ENCODE measurements around the gene GJC2. TPM values are rescaled to one million over a fixed set of nuclear protein-coding genes. Genes with fewer than 3 reads are reported as not detected.

The GJC2 gene
- total and polyA plus RNA-seq, 2 donors from 2014 or later, result 0.73 to 6.0 TPM

DNA sequence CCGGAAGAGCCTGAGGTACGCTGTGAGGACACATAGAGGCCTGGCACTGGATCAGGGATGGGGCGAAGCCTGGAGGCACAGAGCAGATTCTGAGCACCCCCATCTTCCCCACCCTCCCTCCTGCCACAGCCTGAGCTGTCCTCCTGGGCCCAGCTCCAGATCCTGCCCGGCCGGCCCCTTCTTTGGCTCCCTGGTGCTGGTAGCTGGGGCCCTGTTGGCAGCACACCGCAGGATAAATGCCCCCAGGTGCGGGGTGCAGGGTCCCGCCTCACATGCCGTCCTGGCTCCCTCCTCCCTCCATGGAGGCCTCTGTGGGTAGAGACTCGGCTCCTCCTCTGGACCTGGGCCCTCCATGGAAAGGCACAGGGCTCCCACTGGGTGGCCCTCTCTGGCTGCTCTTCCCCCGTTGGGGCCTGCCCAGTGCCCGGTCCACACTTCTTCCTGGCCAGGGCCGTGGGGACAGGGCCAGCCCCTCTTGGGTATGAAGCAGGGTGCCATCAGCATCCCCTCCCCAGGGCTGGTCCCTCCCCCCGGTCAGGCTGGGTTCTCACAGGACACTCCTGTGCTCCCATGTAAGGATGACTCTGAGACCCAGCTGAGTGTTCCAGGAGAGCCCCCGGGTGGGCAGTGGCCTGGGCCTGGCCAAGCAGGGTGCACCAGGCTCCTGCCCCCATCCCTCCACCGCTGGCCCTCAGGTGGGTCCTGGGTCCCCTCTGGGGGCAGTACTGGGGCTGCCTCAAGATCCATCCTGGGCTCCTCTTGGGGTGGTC is 57.0 kb downstream of the GJC2 start:
- H3K9me3 ChIP-seq (ENCODE audit: control insufficient read depth in 2 of 3, insufficient read depth in 1 of 3, low read length in 3 of 3), result no peaks in the 10 kb centered on the region
- TF ChIP-seq, protein P1, sequence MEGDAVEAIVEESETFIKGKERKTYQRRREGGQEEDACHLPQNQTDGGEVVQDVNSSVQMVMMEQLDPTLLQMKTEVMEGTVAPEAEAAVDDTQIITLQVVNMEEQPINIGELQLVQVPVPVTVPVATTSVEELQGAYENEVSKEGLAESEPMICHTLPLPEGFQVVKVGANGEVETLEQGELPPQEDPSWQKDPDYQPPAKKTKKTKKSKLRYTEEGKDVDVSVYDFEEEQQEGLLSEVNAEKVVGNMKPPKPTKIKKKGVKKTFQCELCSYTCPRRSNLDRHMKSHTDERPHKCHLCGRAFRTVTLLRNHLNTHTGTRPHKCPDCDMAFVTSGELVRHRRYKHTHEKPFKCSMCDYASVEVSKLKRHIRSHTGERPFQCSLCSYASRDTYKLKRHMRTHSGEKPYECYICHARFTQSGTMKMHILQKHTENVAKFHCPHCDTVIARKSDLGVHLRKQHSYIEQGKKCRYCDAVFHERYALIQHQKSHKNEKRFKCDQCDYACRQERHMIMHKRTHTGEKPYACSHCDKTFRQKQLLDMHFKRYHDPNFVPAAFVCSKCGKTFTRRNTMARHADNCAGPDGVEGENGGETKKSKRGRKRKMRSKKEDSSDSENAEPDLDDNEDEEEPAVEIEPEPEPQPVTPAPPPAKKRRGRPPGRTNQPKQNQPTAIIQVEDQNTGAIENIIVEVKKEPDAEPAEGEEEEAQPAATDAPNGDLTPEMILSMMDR (IDR thresholded peaks at IDR 0.05; ENCODE audit: borderline replicate concordance, extremely low read depth, insufficient read depth), result no peak
- H3K36me3 ChIP-seq (ENCODE audit: control insufficient read depth in 2 of 3, insufficient read depth in 3 of 3, low read length in 3 of 3), result no peaks in the 10 kb centered on the region
- DNase-seq (peak in 2 of 5 donors; percentile 44 to 71), FAIRE-seq (no peak)
- intact Hi-C loops (cut with DNase I), result no loop called here
- peaks cover 0 to 3% (median 0%) of the 10 kb centered on the region in 3 donors for H3K4me1 ChIP-seq (ENCODE audit: control insufficient read depth in 2 of 3, insufficient read depth in 2 of 3, low read depth in 1 of 3, low read length in 3 of 3)
- no peaks in the 10 kb centered on the region for H3K27me3 ChIP-seq (ENCODE audit: control insufficient read depth, insufficient read depth, low read length)
- no peak overlapping the region for H3K9ac ChIP-seq (ENCODE audit: low read length in 3 of 3)
- H3K4me3 ChIP-seq (ENCODE audit: low read length in 3 of 3), result no peak overlapping the region
- H3K27ac ChIP-seq (ENCODE audit: low read depth in 2 of 2, low read length in 2 of 2), result no peak overlapping the region

DNA sequence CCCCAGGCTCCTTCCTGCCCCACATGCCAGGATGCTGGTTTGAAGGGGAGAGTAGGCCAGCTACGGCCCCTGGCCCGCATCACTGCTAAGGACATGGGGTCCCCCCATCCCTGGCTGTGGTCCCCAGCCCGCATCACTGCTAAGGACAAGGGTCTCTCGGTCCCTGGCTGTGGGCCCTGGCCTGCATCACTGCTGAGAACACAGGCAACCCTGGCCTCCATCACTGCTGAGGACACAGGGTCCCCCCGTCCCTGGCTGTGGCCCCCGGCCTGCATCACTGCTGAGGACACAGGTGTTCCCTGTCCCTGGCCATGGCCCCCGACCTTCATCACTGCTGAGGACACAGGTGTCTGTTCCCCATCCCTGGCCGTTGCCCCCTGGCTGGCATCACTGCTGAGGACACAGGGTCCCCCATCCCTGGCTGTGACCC is 57.7 kb downstream of the GJC2 start:
- intact Hi-C loops (cut with DNase I), result no loop called here
- TF ChIP-seq, protein P1 (IDR thresholded peaks at IDR 0.05; ENCODE audit: borderline replicate concordance, extremely low read depth, insufficient read depth), result no peak
- no peaks in the 10 kb centered on the region for H3K36me3 ChIP-seq (ENCODE audit: control insufficient read depth in 2 of 3, insufficient read depth in 3 of 3, low read length in 3 of 3)
- no peak overlapping the region for H3K4me3 ChIP-seq (ENCODE audit: low read length in 3 of 3)
- no peaks in the 10 kb centered on the region for H3K27me3 ChIP-seq (ENCODE audit: control insufficient read depth, insufficient read depth, low read length)
- peaks cover 0 to 4% (median 0%) of the 10 kb centered on the region in 3 donors for H3K4me1 ChIP-seq (ENCODE audit: control insufficient read depth in 2 of 3, insufficient read depth in 2 of 3, low read depth in 1 of 3, low read length in 3 of 3)
- no peak overlapping the region for H3K9ac ChIP-seq (ENCODE audit: low read length in 3 of 3)
- FAIRE-seq (no peak), DNase-seq (peak in 2 of 5 donors; percentile 50 to 70)
- H3K27ac ChIP-seq (ENCODE audit: low read depth in 2 of 2, low read length in 2 of 2), result no peak overlapping the region
- no peaks in the 10 kb centered on the region for H3K9me3 ChIP-seq (ENCODE audit: control insufficient read depth in 2 of 3, insufficient read depth in 1 of 3, low read length in 3 of 3)

DNA sequence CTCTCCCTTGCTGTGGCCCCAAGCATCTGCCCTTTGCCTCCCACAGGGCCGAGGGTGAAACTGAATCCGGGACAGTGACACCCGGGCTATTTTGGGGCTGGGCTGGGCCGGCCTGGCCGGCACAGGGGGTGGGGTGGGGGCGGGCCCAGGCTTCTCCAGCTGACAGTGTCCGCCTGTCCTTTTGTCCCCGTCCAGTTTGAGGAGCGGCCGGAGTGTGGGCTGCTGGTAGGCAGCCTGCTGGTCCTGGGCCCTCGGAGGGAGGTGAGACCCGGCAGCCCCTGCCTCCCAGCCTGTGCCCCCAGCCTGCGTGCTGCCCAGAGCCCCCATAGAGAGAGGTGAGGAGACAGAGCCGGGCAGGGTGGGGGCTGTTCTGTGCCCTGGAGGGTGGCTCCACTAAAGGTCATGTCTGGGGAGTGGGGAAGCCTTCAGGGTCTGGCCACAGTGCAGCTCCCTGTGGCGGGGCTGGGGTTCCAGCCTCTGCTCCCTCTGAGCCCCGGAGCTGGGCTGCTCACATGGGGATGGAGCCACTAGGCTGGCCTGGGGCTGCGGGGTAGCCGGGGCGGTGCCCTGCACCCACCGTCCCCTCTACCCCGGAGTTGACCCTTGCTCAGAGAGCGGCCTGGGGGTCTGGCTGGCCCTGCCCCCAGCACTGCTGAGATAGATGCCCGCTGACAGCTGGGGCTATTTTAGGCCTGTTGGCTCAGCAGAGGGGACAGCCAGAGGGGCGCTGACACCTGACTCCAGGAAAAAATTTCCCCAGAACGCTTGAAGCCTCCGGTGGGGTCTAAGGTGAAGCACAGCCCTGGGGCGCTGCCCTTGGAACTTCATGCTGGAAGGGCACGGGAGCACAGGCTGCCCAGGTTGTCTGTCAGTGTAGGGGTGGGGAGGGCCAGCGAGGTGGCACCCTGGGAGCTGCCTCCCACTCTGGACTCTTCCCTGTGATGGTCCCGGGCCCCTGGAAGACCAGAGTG is 58.4 kb downstream of the GJC2 start, which contains the start of gene OBSCN:
Gene OBSCN, plus strand, starts transcription at position 194 of the 971 bp plus-strand sequence. CDS start 3,740 bp downstream, outside the sequence.
- TF ChIP-seq, protein P1 (IDR thresholded peaks at IDR 0.05; ENCODE audit: borderline replicate concordance, extremely low read depth, insufficient read depth), result no peak
- Histone ChIP-seq H3K9me3 (ENCODE audit: control insufficient read depth in 2 of 3, insufficient read depth in 1 of 3, low read length in 3 of 3) (no peaks in the 10 kb centered on the region), H3K4me3 (ENCODE audit: low read length in 3 of 3) (no peak within 1 kb of the TSS), H3K4me1 (ENCODE audit: control insufficient read depth in 2 of 3, insufficient read depth in 2 of 3, low read depth in 1 of 3, low read length in 3 of 3) (peaks cover 0 to 7% (median 0%) of the 10 kb centered on the region in 3 donors), H3K9ac (ENCODE audit: low read length in 3 of 3) (no peak within 1 kb of the TSS), H3K27ac (ENCODE audit: low read depth in 2 of 2, low read length in 2 of 2) (no peak within 1 kb of the TSS), H3K36me3 (ENCODE audit: control insufficient read depth in 2 of 3, insufficient read depth in 3 of 3, low read length in 3 of 3) (no peaks in the 10 kb centered on the region), H3K27me3 (ENCODE audit: control insufficient read depth, insufficient read depth, low read length) (no peaks in the 10 kb centered on the region)
- intact Hi-C loops (cut with DNase I), result no loop called here
- DNase-seq, result peak in 3 of 5 donors; percentile 17 to 72 (median 51)
- FAIRE-seq, result no peak
